Tibial nerve (tissue), 4 donors: ENCODE results near the gene ADAMTS9. TPM values are rescaled to one million over a fixed set of nuclear protein-coding genes. Genes with fewer than 3 reads are reported as not detected.

Experiments
- DNase-seq, 2 donors: peaks; one replicate each; pipeline ENCODE4 v3.0.0-alpha.2; 2019; ENCODE audit warnings: low spot score in 2 of 2
- H3K27ac ChIP-seq, 4 donors: fragments of 200-600 bp; sonication (generic) in 3 of 4; one replicate each; pipeline ENCODE4 v1.5.1; 2017 to 2019; ENCODE audit warnings: mild to moderate bottlenecking in 1 of 4
- H3K27me3 ChIP-seq, 2 donors: fragments of 200-600 bp; sonication (generic) in 1 of 2; one replicate each; pipeline versions ENCODE4 v1.5.1 to v1.6.0; 2017 to 2019
- H3K36me3 ChIP-seq, 3 donors: fragments of 200-600 bp; sonication (generic); one replicate each; pipeline ENCODE4 v1.5.1; 2018 to 2019
- H3K4me1 ChIP-seq, 4 donors: fragments of 200-600 bp; sonication (generic) in 3 of 4; one replicate each; pipeline ENCODE4 v1.5.1; 2017 to 2019
- H3K4me3 ChIP-seq, 4 donors: fragments of 200-600 bp; sonication (generic) in 3 of 4; one replicate each; pipeline ENCODE4 v1.5.1; 2017 to 2019; ENCODE audit warnings: mild to moderate bottlenecking in 1 of 4, moderate library complexity in 1 of 4
- H3K9me3 ChIP-seq, 4 donors: fragments of 200-600 bp; sonication (generic) in 3 of 4; one replicate each; pipeline ENCODE4 v1.5.1; 2017 to 2019
- EP300 ChIP-seq, 2 donors: sonication (generic); formaldehyde crosslinking; IDR thresholded peaks; one replicate each; pipeline ENCODE4 v1.6.1; 2017; ENCODE audit warnings: antibody characterized with exemption in 2 of 2, mild to moderate bottlenecking in 1 of 2
- POLR2A ChIP-seq, 2 donors: fragments of 450-650 bp; IDR thresholded peaks; one replicate each; pipeline ENCODE4 v1.6.1; 2017; ENCODE audit warnings: antibody characterized with exemption in 2 of 2, mild to moderate bottlenecking in 2 of 2, moderate library complexity in 2 of 2
- WGBS, 2 donors: methylation state at CpG; one replicate each; pipeline ENCODE4 v1.1.5; 2018; 5-methylcytosine and 5-hydroxymethylcytosine counted together
- total RNA-seq, 4 donors: library from RNA; depleted of rRNA; stranded (reverse); fragments of >200 nt; gene quantifications; one replicate each; pipeline ENCODE4 v1.1.0, GENCODE V29; 2016
- TF ChIP-seq, protein P1 (sequence below), 5 experiments: fragments of 200-600 bp in 3 of 5; fragments of 450-650 bp in 2 of 5; sonication (generic) in 3 of 5; IDR thresholded peaks; one replicate each; pipeline ENCODE4 v1.5.1; 2016 to 2019; ENCODE audit warnings: antibody characterized with exemption in 5 of 5, mild to moderate bottlenecking in 3 of 5, moderate library complexity in 2 of 5

ADAMTS9 gene
- total RNA-seq, 4 donors from 2014 or later, result 79.1 to 145 (median 95.0) TPM

DNA sequence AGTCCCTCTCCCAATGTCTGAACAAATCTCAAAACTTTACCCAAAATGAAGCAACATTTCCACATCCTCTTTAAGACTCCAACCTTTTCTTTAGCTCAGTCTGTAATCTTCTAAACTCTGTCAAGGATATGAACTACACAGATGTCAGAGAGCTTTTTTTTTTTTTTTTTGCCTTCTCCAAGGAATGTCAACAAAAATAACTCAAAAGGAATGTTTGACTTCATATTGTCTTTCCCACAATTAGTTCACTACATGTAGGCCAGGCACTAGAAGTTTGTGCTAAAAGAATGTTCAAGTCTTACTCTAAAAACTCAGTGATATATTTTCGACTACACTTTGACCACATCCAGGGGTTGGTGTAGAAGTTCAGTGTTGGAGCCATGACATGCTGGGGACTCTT lies 37.1 kb downstream of the ADAMTS9 start:
- H3K4me3 ChIP-seq, result no peak overlapping the region
- H3K27me3 ChIP-seq, result no peaks in the 10 kb centered on the region
- H3K27ac ChIP-seq, result peak overlapping the region in 3 of 4 donors; percentile 29 to 69 (median 67)
- no peaks in the 10 kb centered on the region for H3K9me3 ChIP-seq
- no peak for DNase-seq
- peaks cover 0 to 49% (median 0%) of the 10 kb centered on the region in 3 donors for H3K36me3 ChIP-seq
- TF ChIP-seq POLR2A (IDR thresholded peaks at IDR 0.05) (no peak), EP300 (IDR thresholded peaks at IDR 0.05) (no peak)
- TF ChIP-seq, protein P1, sequence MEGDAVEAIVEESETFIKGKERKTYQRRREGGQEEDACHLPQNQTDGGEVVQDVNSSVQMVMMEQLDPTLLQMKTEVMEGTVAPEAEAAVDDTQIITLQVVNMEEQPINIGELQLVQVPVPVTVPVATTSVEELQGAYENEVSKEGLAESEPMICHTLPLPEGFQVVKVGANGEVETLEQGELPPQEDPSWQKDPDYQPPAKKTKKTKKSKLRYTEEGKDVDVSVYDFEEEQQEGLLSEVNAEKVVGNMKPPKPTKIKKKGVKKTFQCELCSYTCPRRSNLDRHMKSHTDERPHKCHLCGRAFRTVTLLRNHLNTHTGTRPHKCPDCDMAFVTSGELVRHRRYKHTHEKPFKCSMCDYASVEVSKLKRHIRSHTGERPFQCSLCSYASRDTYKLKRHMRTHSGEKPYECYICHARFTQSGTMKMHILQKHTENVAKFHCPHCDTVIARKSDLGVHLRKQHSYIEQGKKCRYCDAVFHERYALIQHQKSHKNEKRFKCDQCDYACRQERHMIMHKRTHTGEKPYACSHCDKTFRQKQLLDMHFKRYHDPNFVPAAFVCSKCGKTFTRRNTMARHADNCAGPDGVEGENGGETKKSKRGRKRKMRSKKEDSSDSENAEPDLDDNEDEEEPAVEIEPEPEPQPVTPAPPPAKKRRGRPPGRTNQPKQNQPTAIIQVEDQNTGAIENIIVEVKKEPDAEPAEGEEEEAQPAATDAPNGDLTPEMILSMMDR (IDR thresholded peaks at IDR 0.05), result no peak
- WGBS, 2 donors, result 49 to 57% methylated on average over 1 of the region's 1 CpG
- peaks cover 0 to 50% (median 9%) of the 10 kb centered on the region in 4 donors for H3K4me1 ChIP-seq

DNA sequence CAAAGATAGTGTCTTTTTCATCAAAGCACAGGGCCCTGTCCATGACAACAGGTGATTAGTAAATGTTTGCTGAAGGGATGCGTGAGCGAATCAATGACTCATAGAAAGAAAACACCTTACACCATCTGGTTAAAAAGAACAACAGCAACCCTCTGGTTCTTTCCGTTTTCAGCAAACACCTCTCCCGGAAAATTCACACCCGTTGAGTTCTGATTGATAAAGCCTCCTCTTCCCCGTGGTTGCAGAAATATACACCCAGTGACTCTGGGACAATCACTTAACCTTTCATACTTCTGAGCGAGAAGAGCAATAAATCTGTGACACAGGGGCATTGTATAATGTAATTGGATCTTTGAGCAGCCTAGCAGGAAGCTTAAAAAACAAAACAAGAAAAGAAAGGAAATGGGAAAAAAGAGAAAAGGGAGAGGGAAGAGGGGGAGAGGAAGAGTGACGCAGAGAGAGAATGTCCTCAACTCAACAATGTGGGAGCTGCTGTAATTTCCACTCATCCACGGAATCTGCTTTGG lies 37.6 kb downstream of the ADAMTS9 start:
- Histone ChIP-seq H3K4me1 (peaks cover 0 to 56% (median 12%) of the 10 kb centered on the region in 4 donors), H3K36me3 (peaks cover 0 to 50% (median 0%) of the 10 kb centered on the region in 3 donors), H3K27ac (peak overlapping the region in 3 of 4 donors; percentile 29 to 69 (median 67)), H3K9me3 (no peaks in the 10 kb centered on the region), H3K27me3 (no peaks in the 10 kb centered on the region), H3K4me3 (no peak overlapping the region)
- WGBS, 2 donors, result 45 to 46% methylated on average over 9 of the region's 9 CpGs
- no peak for TF ChIP-seq POLR2A (IDR thresholded peaks at IDR 0.05)
- no peak for DNase-seq

DNA sequence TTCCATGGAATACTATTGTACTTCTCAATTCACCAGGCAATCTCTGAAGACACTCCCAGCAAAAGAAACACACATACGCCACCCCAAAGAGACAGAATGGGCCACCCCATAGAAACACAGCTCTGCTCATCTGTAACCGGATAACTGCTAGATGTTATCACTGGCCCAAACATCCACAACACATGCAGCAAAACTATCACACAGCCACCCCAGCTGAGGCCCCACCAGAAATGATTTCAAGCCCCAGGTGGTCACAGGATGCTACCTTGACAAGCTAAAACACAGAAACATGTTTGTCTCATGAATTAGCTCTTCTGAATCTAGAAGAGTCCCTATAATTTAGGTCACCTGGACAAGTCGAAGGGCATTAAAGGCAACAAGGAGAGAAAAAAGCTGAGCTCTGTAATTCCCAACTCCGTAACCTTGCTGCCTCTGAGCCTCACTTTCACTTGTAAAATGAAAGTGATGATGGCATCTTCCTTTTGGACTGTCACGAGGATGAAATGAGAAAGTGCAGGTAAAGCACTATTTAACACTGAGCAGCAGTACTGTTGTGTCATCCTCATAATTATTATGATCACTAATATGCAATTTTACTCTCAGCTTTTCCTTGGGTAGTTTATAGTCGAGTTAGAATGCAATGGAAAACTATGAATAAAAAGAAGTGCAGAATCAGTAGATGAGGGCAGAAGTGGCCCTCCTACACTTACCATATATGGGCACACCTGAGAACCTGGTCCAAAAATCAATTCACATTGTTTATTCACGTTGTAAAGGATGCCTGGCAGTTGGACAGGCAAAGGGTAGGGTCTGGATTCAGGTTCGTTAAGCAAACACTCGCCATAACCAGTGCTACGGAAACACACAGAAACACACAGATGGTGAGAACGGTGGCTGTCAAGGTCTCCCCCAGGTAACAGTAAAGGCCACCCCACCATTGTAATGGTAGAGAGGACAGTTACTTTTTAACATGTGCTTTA lies 38.6 kb downstream of the ADAMTS9 start:
- H3K4me3 ChIP-seq, result no peak overlapping the region
- H3K36me3 ChIP-seq, result peaks cover 0 to 51% (median 0%) of the 10 kb centered on the region in 3 donors
- no peak for DNase-seq
- H3K4me1 ChIP-seq, result peaks cover 0 to 58% (median 13%) of the 10 kb centered on the region in 4 donors
- no peaks in the 10 kb centered on the region for H3K9me3 ChIP-seq
- H3K27ac ChIP-seq, result peak overlapping the region in 3 of 4 donors; percentile 23 to 69 (median 67)
- no peaks in the 10 kb centered on the region for H3K27me3 ChIP-seq
- TF ChIP-seq, protein P1 (IDR thresholded peaks at IDR 0.05), result no peak
- no peak for TF ChIP-seq POLR2A (IDR thresholded peaks at IDR 0.05)
- TF ChIP-seq EP300 (IDR thresholded peaks at IDR 0.05), result no peak
- WGBS, 2 donors, result 72 to 79% methylated on average over 11 of the region's 11 CpGs

DNA sequence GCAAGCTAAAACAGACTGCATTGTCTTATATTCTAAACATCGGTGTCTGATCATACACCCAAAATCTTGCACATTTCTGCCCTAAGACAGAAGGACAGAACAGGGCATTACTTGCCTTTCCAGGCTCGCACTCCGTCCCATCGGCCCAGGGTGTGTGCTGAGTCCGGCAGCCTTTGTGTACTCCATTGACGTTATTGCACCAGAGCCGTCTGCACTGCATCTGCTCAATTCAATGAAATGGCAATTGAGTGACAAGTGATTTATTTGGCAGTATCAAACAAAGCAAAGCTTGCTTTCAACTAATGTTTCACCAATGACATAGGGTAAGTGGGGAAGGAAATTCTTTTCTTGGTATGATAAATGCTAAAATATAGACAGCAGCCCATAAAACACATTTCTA lies 40.0 kb downstream of the ADAMTS9 start:
- Histone ChIP-seq H3K27ac (peak overlapping the region in 3 of 4 donors; percentile 29 to 56 (median 56)), H3K36me3 (peaks cover 0 to 50% (median 0%) of the 10 kb centered on the region in 3 donors), H3K9me3 (no peaks in the 10 kb centered on the region), H3K4me3 (no peak overlapping the region), H3K27me3 (no peaks in the 10 kb centered on the region), H3K4me1 (peaks cover 0 to 54% (median 13%) of the 10 kb centered on the region in 4 donors)
- TF ChIP-seq, protein P1 (IDR thresholded peaks at IDR 0.05), result no peak
- no peak for TF ChIP-seq EP300 (IDR thresholded peaks at IDR 0.05)
- no peak for TF ChIP-seq POLR2A (IDR thresholded peaks at IDR 0.05)
- WGBS, 2 donors, result 59 to 60% methylated on average over 7 of the region's 7 CpGs
- no peak for DNase-seq

DNA sequence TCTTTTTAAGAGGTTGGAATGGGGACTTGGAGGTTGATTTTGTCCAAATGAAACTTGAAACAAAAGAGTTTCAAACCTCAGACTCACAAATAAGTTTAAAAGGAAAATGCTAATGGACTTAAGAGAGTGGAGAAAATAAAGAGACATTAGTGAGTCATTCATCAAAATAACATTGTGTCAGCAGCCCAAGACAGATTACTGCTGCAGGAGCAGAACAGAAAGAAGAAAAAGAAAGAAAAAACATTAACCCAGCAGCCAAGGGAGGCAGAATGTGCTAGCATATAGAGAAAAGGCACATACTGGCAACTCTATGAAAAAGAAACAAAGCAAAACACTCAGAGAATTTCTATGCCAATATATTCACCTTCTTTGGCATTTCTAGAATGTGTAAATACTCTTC lies 42.6 kb downstream of the ADAMTS9 start:
- Histone ChIP-seq H3K9me3 (no peaks in the 10 kb centered on the region), H3K27me3 (no peaks in the 10 kb centered on the region), H3K36me3 (peaks cover 0 to 47% (median 0%) of the 10 kb centered on the region in 3 donors), H3K27ac (peak overlapping the region in 1 of 4 donors; percentile 52), H3K4me3 (no peak overlapping the region), H3K4me1 (peaks cover 0 to 28% (median 8%) of the 10 kb centered on the region in 4 donors)
- no peak for TF ChIP-seq POLR2A (IDR thresholded peaks at IDR 0.05)
- no peak for TF ChIP-seq EP300 (IDR thresholded peaks at IDR 0.05)
- TF ChIP-seq, protein P1 (IDR thresholded peaks at IDR 0.05), result no peak
- DNase-seq, result no peak
